CD4-positive, alpha-beta T cell (primary cell): ENCODE measurements around the gene LRCH2. TPM values are rescaled to one million over a fixed set of nuclear protein-coding genes. Genes with fewer than 3 reads are reported as not detected.

Experiments used
- ATAC-seq: fragments of 200-7000 bp; cut with Tn5 transposase; one replicate; pipeline ENCODE4 v1.10.0; 2022; ENCODE audit warnings: mild to moderate bottlenecking; ENCODE audit not compliant: poor library complexity
- CTCF ChIA-PET: fragments of 350-600 bp; sonication (Branson Sonifier 250); formaldehyde crosslinking; loops from one replicate; lab custom pipeline; 2021; ENCODE audit warnings: antibody characterized with exemption, inconsistent platforms; lab: Charles Lee
- POLR2A ChIA-PET: fragments of 350-600 bp; sonication (Branson Sonifier 250); formaldehyde crosslinking; loops from one replicate; lab custom pipeline; 2021; ENCODE audit warnings: antibody characterized with exemption, inconsistent platforms; lab: Charles Lee
- DNase-seq, 14 experiments: peaks; one replicate each; pipeline ENCODE4 v3.0.0-alpha.2; 2013 to 2020; ENCODE audit warnings: mixed read lengths in 2 of 14
- H3K27ac ChIP-seq, 2 donors: one replicate each; pipeline versions ENCODE4 v1.5.1 to v1.7.0; 2013; ENCODE audit warnings: low read length in 2 of 2, low read depth in 1 of 2, mild to moderate bottlenecking in 1 of 2
- H3K27me3 ChIP-seq, 2 experiments: 1 replicate in 1 of 2; 2 replicates in 1 of 2; pipeline versions ENCODE4 v1.6.1 to v1.7.0; 2013; ENCODE audit warnings: low read length in 2 of 2, control low read depth in 1 of 2, mild to moderate bottlenecking in 1 of 2, moderate library complexity in 1 of 2; ENCODE audit not compliant: insufficient read depth in 2 of 2, control insufficient read depth in 1 of 2
- H3K36me3 ChIP-seq: one replicate; pipeline ENCODE4 v1.6.1; 2013; ENCODE audit warnings: low read length, control low read depth; ENCODE audit not compliant: insufficient read depth
- H3K4me1 ChIP-seq: one replicate; pipeline ENCODE4 v1.6.1; 2013; ENCODE audit warnings: low read length, control low read depth; ENCODE audit not compliant: insufficient read depth
- H3K4me3 ChIP-seq: one replicate; pipeline ENCODE4 v1.5.1; 2013; ENCODE audit warnings: mild to moderate bottlenecking, low read length, moderate library complexity
- H3K9me3 ChIP-seq, 2 experiments: 1 replicate in 1 of 2; 2 replicates in 1 of 2; pipeline versions ENCODE4 v1.6.1 to v1.7.0; 2013; ENCODE audit warnings: low read length in 2 of 2, mild to moderate bottlenecking in 2 of 2, control low read depth in 1 of 2, moderate library complexity in 1 of 2; ENCODE audit not compliant: control insufficient read depth in 1 of 2, insufficient read depth in 1 of 2
- H3K27ac Mint-ChIP-seq: one replicate; pipeline ENCODE4 v1.8.0; 2020; ENCODE audit warnings: mixed read lengths
- H3K27me3 Mint-ChIP-seq: one replicate; pipeline ENCODE4 v1.8.0; 2021; ENCODE audit warnings: mixed read lengths
- H3K36me3 Mint-ChIP-seq: one replicate; pipeline ENCODE4 v1.8.0; 2021; ENCODE audit warnings: low read depth, mixed read lengths
- H3K4me1 Mint-ChIP-seq: one replicate; pipeline ENCODE4 v1.8.0; 2021; ENCODE audit warnings: low read depth, mixed read lengths
- H3K4me3 Mint-ChIP-seq: one replicate; pipeline ENCODE4 v1.8.0; 2020; ENCODE audit warnings: mild to moderate bottlenecking, mixed read lengths
- H3K9me3 Mint-ChIP-seq: one replicate; pipeline ENCODE4 v1.8.0; 2020; ENCODE audit warnings: mixed read lengths
- intact Hi-C, 2 experiments: fragments of 100-400 bp; cut with DNase I in 1 of 2; cut with micrococcal nuclease in 1 of 2; formaldehyde crosslinking; loops; one replicate each; pipeline versions ENCODE4 v1.15.1 to v1.9.0; 2023 to 2025; cut with DNase I, micrococcal nuclease
- total RNA-seq, 174 experiments: library from RNA in 2 of 174; stranded (reverse) in 2 of 174; gene quantifications; one replicate each; pipeline ENCODE4 v1.2.3 and lab custom pipeline; 2021 to 2026
- TF ChIP-seq, protein P1 (sequence below): fragments of 200-600 bp; IDR thresholded peaks from one replicate; pipeline ENCODE4 v1.8.0; 2022; ENCODE audit warnings: antibody characterized with exemption, mild to moderate bottlenecking

The LRCH2 gene
- total RNA-seq, 2 experiments from 2014 or later, result not detected

DNA sequence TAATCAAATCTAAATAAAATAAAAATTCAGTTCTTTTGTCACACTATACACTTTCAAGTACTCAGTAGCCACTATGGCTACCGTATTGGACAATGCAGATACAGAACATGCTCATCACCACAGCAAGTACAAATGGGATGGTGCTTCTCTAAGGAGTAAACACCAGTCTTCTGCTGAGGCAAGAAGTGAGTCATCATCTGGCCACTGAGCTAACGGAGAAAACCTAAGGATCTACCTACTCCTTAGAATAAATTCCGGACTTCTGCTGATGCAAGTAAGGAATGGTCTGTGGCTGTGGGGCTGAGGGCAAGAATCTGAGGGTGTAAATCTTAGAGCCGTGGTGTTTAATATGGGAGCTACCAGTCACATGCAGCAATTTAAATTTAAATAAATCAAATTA, 56.0 kb downstream of the LRCH2 start:
- Mint-ChIP-seq H3K4me3 (no peak overlapping the region), H3K36me3 (no peaks in the 10 kb centered on the region), H3K4me1 (no peaks in the 10 kb centered on the region), H3K9me3 (no peaks in the 10 kb centered on the region), H3K27ac (no peak overlapping the region), H3K27me3 (no peaks in the 10 kb centered on the region)
- Histone ChIP-seq H3K4me1 (no peaks in the 10 kb centered on the region), H3K9me3 (no peaks in the 10 kb centered on the region), H3K4me3 (no peak overlapping the region), H3K36me3 (no peaks in the 10 kb centered on the region), H3K27ac (no peak overlapping the region), H3K27me3 (no peaks in the 10 kb centered on the region)
- CTCF ChIA-PET, result no interaction called here
- TF ChIP-seq, protein P1, sequence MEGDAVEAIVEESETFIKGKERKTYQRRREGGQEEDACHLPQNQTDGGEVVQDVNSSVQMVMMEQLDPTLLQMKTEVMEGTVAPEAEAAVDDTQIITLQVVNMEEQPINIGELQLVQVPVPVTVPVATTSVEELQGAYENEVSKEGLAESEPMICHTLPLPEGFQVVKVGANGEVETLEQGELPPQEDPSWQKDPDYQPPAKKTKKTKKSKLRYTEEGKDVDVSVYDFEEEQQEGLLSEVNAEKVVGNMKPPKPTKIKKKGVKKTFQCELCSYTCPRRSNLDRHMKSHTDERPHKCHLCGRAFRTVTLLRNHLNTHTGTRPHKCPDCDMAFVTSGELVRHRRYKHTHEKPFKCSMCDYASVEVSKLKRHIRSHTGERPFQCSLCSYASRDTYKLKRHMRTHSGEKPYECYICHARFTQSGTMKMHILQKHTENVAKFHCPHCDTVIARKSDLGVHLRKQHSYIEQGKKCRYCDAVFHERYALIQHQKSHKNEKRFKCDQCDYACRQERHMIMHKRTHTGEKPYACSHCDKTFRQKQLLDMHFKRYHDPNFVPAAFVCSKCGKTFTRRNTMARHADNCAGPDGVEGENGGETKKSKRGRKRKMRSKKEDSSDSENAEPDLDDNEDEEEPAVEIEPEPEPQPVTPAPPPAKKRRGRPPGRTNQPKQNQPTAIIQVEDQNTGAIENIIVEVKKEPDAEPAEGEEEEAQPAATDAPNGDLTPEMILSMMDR, result no peak
- POLR2A ChIA-PET, result no interaction called here
- intact Hi-C loops, result no loop called here
- no peak for DNase-seq
- ATAC-seq, result no peak

DNA sequence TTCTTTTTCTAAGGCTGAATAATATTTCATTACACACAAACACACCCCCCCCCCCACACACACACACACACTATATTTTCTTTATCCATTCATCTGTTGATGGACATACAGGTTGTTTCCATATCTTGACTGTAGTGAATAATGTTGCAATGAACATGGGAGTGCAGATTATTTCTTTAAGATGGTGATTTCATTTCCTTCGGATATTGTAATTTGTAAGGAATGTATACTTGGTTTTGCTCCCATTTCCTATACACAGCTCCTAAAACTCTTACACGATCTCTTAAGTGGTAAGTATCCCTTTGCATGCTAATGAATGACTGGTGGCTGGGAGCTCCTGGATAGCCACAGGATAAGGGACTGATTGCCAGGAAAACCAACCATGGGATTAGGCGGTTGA, 59.3 kb downstream of the LRCH2 start:
- no peak for ATAC-seq
- CTCF ChIA-PET, result no interaction called here
- Histone ChIP-seq H3K27ac (no peak overlapping the region), H3K36me3 (no peaks in the 10 kb centered on the region), H3K4me3 (no peak overlapping the region), H3K27me3 (no peaks in the 10 kb centered on the region), H3K4me1 (no peaks in the 10 kb centered on the region), H3K9me3 (no peaks in the 10 kb centered on the region)
- POLR2A ChIA-PET, result no interaction called here
- Mint-ChIP-seq H3K9me3 (no peaks in the 10 kb centered on the region), H3K27me3 (no peaks in the 10 kb centered on the region), H3K27ac (no peak overlapping the region), H3K4me1 (no peaks in the 10 kb centered on the region), H3K4me3 (no peak overlapping the region), H3K36me3 (no peaks in the 10 kb centered on the region)
- intact Hi-C loops, result no loop called here
- TF ChIP-seq, protein P1, result no peak
- DNase-seq, result no peak

DNA sequence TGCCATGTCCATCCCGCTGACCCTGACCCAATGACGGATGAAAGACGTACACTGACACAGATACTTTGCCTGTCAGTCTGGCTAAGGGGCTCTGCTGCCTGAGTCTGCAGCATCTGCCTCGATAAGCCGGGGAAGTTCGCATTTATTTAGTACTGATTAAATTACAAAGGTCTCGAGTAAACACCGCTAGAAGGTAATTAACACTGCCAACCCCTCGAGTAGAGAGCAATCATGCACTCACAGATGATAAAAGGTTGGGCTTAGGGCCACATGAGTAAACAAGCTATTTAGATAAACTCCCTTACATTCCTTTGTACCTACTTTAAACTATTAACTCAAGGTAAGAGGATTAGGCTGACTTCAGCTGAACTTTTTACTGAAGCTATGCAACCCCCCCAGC, 60.7 kb downstream of the LRCH2 start:
- ATAC-seq (no peak), DNase-seq (no peak)
- no peak overlapping the region for H3K27ac Mint-ChIP-seq
- H3K4me1 Mint-ChIP-seq, result no peaks in the 10 kb centered on the region
- H3K4me3 Mint-ChIP-seq, result no peak overlapping the region
- intact Hi-C loops, result no loop called here
- H3K36me3 Mint-ChIP-seq, result no peaks in the 10 kb centered on the region
- Histone ChIP-seq H3K9me3 (no peaks in the 10 kb centered on the region), H3K27ac (no peak overlapping the region), H3K36me3 (no peaks in the 10 kb centered on the region), H3K27me3 (no peaks in the 10 kb centered on the region), H3K4me3 (no peak overlapping the region), H3K4me1 (no peaks in the 10 kb centered on the region)
- CTCF ChIA-PET, result no interaction called here
- no peaks in the 10 kb centered on the region for H3K27me3 Mint-ChIP-seq
- TF ChIP-seq, protein P1, result no peak
- POLR2A ChIA-PET, result no interaction called here
- H3K9me3 Mint-ChIP-seq, result no peaks in the 10 kb centered on the region
